SK-N-SH (cell line): Measurements from ENCODE around the gene SERPINB2. TPM values are rescaled to one million over a fixed set of nuclear protein-coding genes. Genes with fewer than 3 reads are reported as not detected.

Experiments
- CTCF ChIA-PET: fragments of 300-600, 350-600 bp; formaldehyde crosslinking; extraction: SDS; loops from one replicate; lab custom pipeline; 2021; lab: Yijun Ruan, JAX
- POLR2A ChIA-PET: fragments of 350-600 bp; sonication (Branson Sonifier 250); formaldehyde crosslinking; extraction: SDS; loops from one replicate; lab custom pipeline; 2020; ENCODE audit warnings: antibody characterized with exemption, inconsistent platforms; lab: Yijun Ruan, JAX
- DNase-seq: peaks from one replicate; pipeline ENCODE4 v3.0.0; 2012
- H2AFZ ChIP-seq: fragments of 200-600 bp; sonication (generic); 2 replicates; pipeline ENCODE4 v1.8.1; 2016; ENCODE audit warnings: antibody characterized with exemption, mild to moderate bottlenecking, low read depth
- H3F3A ChIP-seq: fragments of 200-600 bp; sonication (generic); replicated peaks from 2 replicates; pipeline ENCODE3; 2016; ENCODE audit warnings: antibody characterized with exemption, mild to moderate bottlenecking; ENCODE audit not compliant: insufficient read depth
- H3K27ac ChIP-seq, 2 experiments: fragments of 200-500 bp in 1 of 2; fragments of 200-600 bp in 1 of 2; sonication (Bioruptor generic) in 1 of 2; sonication (generic), shearing (Covaris generic) in 1 of 2; 2 replicates each; pipeline versions ENCODE4 v1.5.1 to v1.6.1; 2014 to 2016; ENCODE audit warnings: low read depth in 2 of 2, inconsistent platforms in 1 of 2, low read length in 1 of 2, mild to moderate bottlenecking in 1 of 2, mixed read lengths in 1 of 2
- H3K27me3 ChIP-seq: fragments of 200-600 bp; sonication (generic), shearing (Covaris generic); 2 replicates; pipeline ENCODE4 v1.6.1; 2016; ENCODE audit warnings: mixed run types; ENCODE audit not compliant: insufficient read depth
- H3K36me3 ChIP-seq, 2 experiments: fragments of 200-500 bp in 1 of 2; fragments of 200-600 bp in 1 of 2; sonication (Bioruptor generic) in 1 of 2; sonication (generic) in 1 of 2; replicated peaks in 1 of 2; 2 replicates each; pipeline versions ENCODE3 to v1.5.1; 2014 to 2016; ENCODE audit warnings: low read length in 1 of 2, mild to moderate bottlenecking in 1 of 2; ENCODE audit not compliant: insufficient read depth in 2 of 2, control insufficient read depth in 1 of 2
- H3K4me1 ChIP-seq, 2 experiments: fragments of 200-500 bp in 1 of 2; fragments of 200-600 bp in 1 of 2; sonication (Bioruptor generic) in 1 of 2; sonication (generic), shearing (Covaris generic) in 1 of 2; 2 replicates each; pipeline versions ENCODE4 v1.5.1 to v1.6.1; 2014 to 2016; ENCODE audit warnings: low read depth in 1 of 2, low read length in 1 of 2, mixed run types in 1 of 2; ENCODE audit not compliant: insufficient read depth in 2 of 2, control insufficient read depth in 1 of 2
- H3K4me2 ChIP-seq: fragments of 200-600 bp; sonication (generic), shearing (Covaris generic); 2 replicates; pipeline ENCODE4 v1.6.1; 2017; ENCODE audit warnings: mixed run types
- H3K4me3 ChIP-seq, 2 experiments: fragments of 200-500 bp in 1 of 2; fragments of 200-600 bp in 1 of 2; sonication (Bioruptor generic) in 1 of 2; sonication (generic), shearing (Covaris generic) in 1 of 2; 2 replicates each; pipeline versions ENCODE4 v1.5.1 to v1.8.1; 2014 to 2016; ENCODE audit warnings: low read depth in 2 of 2, inconsistent platforms in 1 of 2, low read length in 1 of 2, mild to moderate bottlenecking in 1 of 2, mixed read lengths in 1 of 2, moderate library complexity in 1 of 2
- H3K79me2 ChIP-seq: fragments of 200-600 bp; sonication (generic); 2 replicates; pipeline ENCODE4 v1.8.1; 2017; ENCODE audit warnings: mild to moderate bottlenecking; ENCODE audit not compliant: insufficient read depth
- H3K9ac ChIP-seq: fragments of 200-600 bp; sonication (generic); 2 replicates; pipeline ENCODE4 v1.6.1; 2017; ENCODE audit warnings: mixed run types
- H3K9me2 ChIP-seq: fragments of 200-600 bp; sonication (generic); 2 replicates; pipeline ENCODE4 v1.6.1; 2017; ENCODE audit warnings: mixed run types
- H3K9me3 ChIP-seq: fragments of 200-600 bp; sonication (generic); 2 replicates; pipeline ENCODE4 v1.6.1; 2017; ENCODE audit warnings: mixed run types, mild to moderate bottlenecking, moderate library complexity
- H4K20me1 ChIP-seq: fragments of 200-600 bp; sonication (generic); 2 replicates; pipeline ENCODE4 v1.6.1; 2017; ENCODE audit warnings: mild to moderate bottlenecking, mixed run types; ENCODE audit not compliant: insufficient read depth
- CTCF ChIP-seq: fragments of 200-600 bp; sonication (generic); IDR thresholded peaks from 2 replicates; pipeline ENCODE4 v1.6.1; 2017; ENCODE audit warnings: antibody characterized with exemption, mild to moderate bottlenecking, moderate library complexity
- FOSL2 ChIP-seq: IDR thresholded peaks from 2 replicates; pipeline ENCODE4 v1.4.0; 2012; ENCODE audit warnings: low read depth, mild to moderate bottlenecking, moderate library complexity, borderline replicate concordance
- GABPA ChIP-seq: IDR thresholded peaks from 2 replicates; pipeline ENCODE4 v1.4.0; 2012; ENCODE audit warnings: low read depth, mild to moderate bottlenecking
- GATA2 ChIP-seq: sonication (generic); formaldehyde crosslinking; IDR thresholded peaks from 2 replicates; pipeline ENCODE4 v1.5.0; 2020; ENCODE audit warnings: mild to moderate bottlenecking, missing genetic modification reagents
- IRF3 ChIP-seq: fragments of 150-350 bp; IDR thresholded peaks from 2 replicates; pipeline ENCODE4 v1.6.1; 2016; ENCODE audit warnings: mild to moderate bottlenecking, low read depth, low read length
- MEF2A ChIP-seq: IDR thresholded peaks from 2 replicates; pipeline ENCODE4 v1.4.0; 2012; ENCODE audit warnings: low read depth, borderline replicate concordance
- PBX3 ChIP-seq: IDR thresholded peaks from 2 replicates; pipeline ENCODE4; 2012
- POLR2AphosphoS5 ChIP-seq: IDR thresholded peaks from 2 replicates; pipeline ENCODE4 v1.6.1; 2012; ENCODE audit warnings: low read depth, low read length
- RAD21 ChIP-seq: IDR thresholded peaks from 2 replicates; pipeline ENCODE4 v1.6.1; 2012; ENCODE audit warnings: mild to moderate bottlenecking, low read length
- RCOR1 ChIP-seq: fragments of 150-350 bp; IDR thresholded peaks from 2 replicates; pipeline ENCODE4 v1.6.1; 2017; ENCODE audit warnings: antibody characterized with exemption, low read length
- REST ChIP-seq: IDR thresholded peaks from 2 replicates; pipeline ENCODE4 v1.6.1; 2012; ENCODE audit warnings: mild to moderate bottlenecking, low read depth, low read length, moderate library complexity
- SMC3 ChIP-seq: IDR thresholded peaks from 2 replicates; pipeline ENCODE4 v1.6.1; 2012; ENCODE audit warnings: low read depth, low read length, improper control_type of control experiment
- TCF12 ChIP-seq: IDR thresholded peaks from 2 replicates; pipeline ENCODE4 v1.4.0; 2012
- USF2 ChIP-seq: fragments of 150-350 bp; IDR thresholded peaks from 2 replicates; pipeline ENCODE4 v1.6.1; 2017; ENCODE audit warnings: antibody characterized with exemption, low read length, low read depth, borderline replicate concordance
- YY1 ChIP-seq: IDR thresholded peaks from 2 replicates; pipeline ENCODE4 v1.4.0; 2012; ENCODE audit warnings: low read depth, mild to moderate bottlenecking
- WGBS: methylation state at CpG from one replicate; pipeline ENCODE4 v1.1.6; 2017; ENCODE audit warnings: low lambda C conversion rate; 5-methylcytosine and 5-hydroxymethylcytosine counted together
- polyA plus RNA-seq, 3 experiments: library from polyadenylated mRNA; depleted of rRNA; stranded (reverse); fragments of >200 nt; gene quantifications; 2 replicates each; pipeline ENCODE4 v1.2.3, GENCODE V29; 2012

The SERPINB2 gene
- polyA plus RNA-seq, 1 of the 3 experiments (the other 2 are of a cell fraction): 5.9 TPM

- ChIA-PET CTCF (interaction anchor here (0.6 to 5.3 kb wide), 5 partner anchors 19 to 343 kb away, joined by 3 to 44 read pairs (median 4); no protein-coding TSS in a partner anchor), POLR2A (no interaction called here)
- H4K20me1 ChIP-seq: no peaks in the 10 kb centered on the region
Measured at GRCh38 chr18:63843008-63843407, 44.5 kb upstream of the SERPINB2 start.

GRCh38 chr18:63844254-63844653 lies 43.3 kb upstream of the SERPINB2 start:
- no peaks in the 10 kb centered on the region for H3K36me3 ChIP-seq
- WGBS: 4% methylated on average over 3 of the region's 3 CpGs
- H3K27me3 ChIP-seq: no peaks in the 10 kb centered on the region; the same call in 1 of the 2 replicates
- no peaks in the 10 kb centered on the region for H4K20me1 ChIP-seq
- H3K4me2 ChIP-seq: no peak overlapping the region
- no peaks in the 10 kb centered on the region for H3F3A ChIP-seq
- H3K4me1 ChIP-seq: no peaks in the 10 kb centered on the region; a peak in 1 of 4 replicates
- H3K9ac ChIP-seq: no peak overlapping the region
- H3K79me2 ChIP-seq: no peaks in the 10 kb centered on the region
- no peak for DNase-seq
- H2AFZ ChIP-seq: no peak overlapping the region
- H3K9me2 ChIP-seq: no peaks in the 10 kb centered on the region
- H3K9me3 ChIP-seq: no peaks in the 10 kb centered on the region
- peak; percentile 73 for TF ChIP-seq RAD21
- TF ChIP-seq SMC3: peak; percentile 65
- no peak for TF ChIP-seq GABPA
- no peak for TF ChIP-seq USF2
- no peak for TF ChIP-seq IRF3
- TF ChIP-seq TCF12: no peak
- no peak for TF ChIP-seq MEF2A
- no peak for TF ChIP-seq GATA2 (CRISPR knock-in tag)
- no peak for TF ChIP-seq REST
- TF ChIP-seq CTCF: peak; percentile 75
- TF ChIP-seq YY1: no peak
- TF ChIP-seq POLR2AphosphoS5: no peak
- TF ChIP-seq FOSL2: no peak
- CTCF ChIA-PET: interaction anchor here (1.5 to 5.3 kb wide), 4 partner anchors 20 to 333 kb away, joined by 4 to 44 read pairs (median 7); no protein-coding TSS in a partner anchor
- no peak overlapping the region; a peak in 1 of 4 replicates for H3K4me3 ChIP-seq
- no peak overlapping the region for H3K27ac ChIP-seq
- POLR2A ChIA-PET: no interaction called here

More at GRCh38 chr18:63843008-63843407, 44.5 kb upstream of the SERPINB2 start:
- H3K79me2 ChIP-seq: no peaks in the 10 kb centered on the region
- no peak overlapping the region for H3K27ac ChIP-seq
- H3K36me3 ChIP-seq: no peaks in the 10 kb centered on the region
- TF ChIP-seq TCF12 (peak; percentile 27; the same call in 1 of the 2 replicates), RCOR1 (no peak), PBX3 (0 out of 2 replicates have a peak, but pooled peaks have one; percentile 18)
- DNase-seq: no peak
- H3F3A ChIP-seq: no peaks in the 10 kb centered on the region
- no peaks in the 10 kb centered on the region; a peak in 1 of 4 replicates for H3K4me1 ChIP-seq
- H3K9me2 ChIP-seq: no peaks in the 10 kb centered on the region
- no peak overlapping the region for H3K4me2 ChIP-seq
- H3K4me3 ChIP-seq: no peak overlapping the region
- H2AFZ ChIP-seq: no peak overlapping the region
- WGBS: 36% methylated on average over 7 of the region's 7 CpGs
- H3K9ac ChIP-seq: no peak overlapping the region
- no peaks in the 10 kb centered on the region; the same call in 1 of the 2 replicates for H3K27me3 ChIP-seq
- H3K9me3 ChIP-seq: no peaks in the 10 kb centered on the region
